Mesendoderm (in vitro differentiated cells): ENCODE results near the gene DMRT1.

Experiments
- DNase-seq: peaks from one replicate; pipeline ENCODE4 v3.0.0; 2013
- H2AK5ac ChIP-seq: 2 replicates; pipeline ENCODE4 v1.6.1; 2013; ENCODE audit warnings: low read length, inconsistent platforms
- H2BK120ac ChIP-seq: 2 replicates; pipeline ENCODE4 v1.6.1; 2013; ENCODE audit warnings: low read depth, mild to moderate bottlenecking, low read length, moderate library complexity, mixed read lengths
- H2BK15ac ChIP-seq: replicated peaks from 2 replicates; pipeline ENCODE4 v1.6.1; 2013; ENCODE audit warnings: low read depth, mild to moderate bottlenecking, moderate library complexity
- H2BK5ac ChIP-seq: 2 replicates; pipeline ENCODE4 v1.6.1; 2013; ENCODE audit warnings: low read length, inconsistent platforms
- H3K18ac ChIP-seq: 2 replicates; pipeline ENCODE4 v1.6.1; 2013; ENCODE audit warnings: mild to moderate bottlenecking, low read length, mixed read lengths
- H3K23ac ChIP-seq: one replicate; pipeline ENCODE4 v1.6.1; 2013; ENCODE audit warnings: low read length
- H3K27ac ChIP-seq: 2 replicates; pipeline ENCODE4 v1.5.1; 2013; ENCODE audit warnings: low read depth, mild to moderate bottlenecking, inconsistent platforms, low read length, moderate library complexity
- H3K27me3 ChIP-seq: 2 replicates; pipeline ENCODE4 v1.6.1; 2013; ENCODE audit warnings: low read length, control low read depth, mild to moderate bottlenecking, inconsistent platforms; ENCODE audit not compliant: insufficient read depth, poor library complexity
- H3K36me3 ChIP-seq: 2 replicates; pipeline ENCODE4 v1.6.1; 2013; ENCODE audit warnings: low read length, inconsistent platforms; ENCODE audit not compliant: control insufficient read depth, insufficient read depth
- H3K4ac ChIP-seq: one replicate; pipeline ENCODE4 v1.6.1; 2013; ENCODE audit warnings: low read depth, mild to moderate bottlenecking, low read length, moderate library complexity
- H3K4me1 ChIP-seq: 2 replicates; pipeline ENCODE4 v1.6.1; 2013; ENCODE audit warnings: low read depth, low read length, inconsistent platforms; ENCODE audit not compliant: control insufficient read depth
- H3K4me2 ChIP-seq: 2 replicates; pipeline ENCODE4 v1.6.1; 2013; ENCODE audit warnings: low read length
- H3K4me3 ChIP-seq: 2 replicates; pipeline ENCODE4 v1.5.1; 2013; ENCODE audit warnings: mild to moderate bottlenecking, low read length
- H3K56ac ChIP-seq: one replicate; pipeline ENCODE4 v1.6.1; 2013; ENCODE audit warnings: low read length
- H3K79me1 ChIP-seq: 2 replicates; pipeline ENCODE4 v1.6.1; 2013; ENCODE audit warnings: low read length, inconsistent platforms
- H3K79me2 ChIP-seq: 2 replicates; pipeline ENCODE4 v1.6.1; 2013; ENCODE audit warnings: mild to moderate bottlenecking, low read length; ENCODE audit not compliant: control insufficient read depth, insufficient read depth
- H3K9ac ChIP-seq: 2 replicates; pipeline ENCODE4 v1.6.1; 2013; ENCODE audit warnings: low read length, inconsistent platforms
- H4K5ac ChIP-seq: one replicate; pipeline ENCODE4 v1.6.1; 2013; ENCODE audit warnings: low read length
- H4K8ac ChIP-seq: one replicate; pipeline ENCODE4 v1.6.1; 2013; ENCODE audit warnings: low read depth, mild to moderate bottlenecking, control low read depth, low read length, moderate library complexity
- WGBS: extraction: QIAGEN DNeasy Blood & Tissue Kit; methylation state at CpG from one replicate; pipeline ENCODE4 v1.1.7; 2013; ENCODE audit warnings: low lambda C conversion rate, missing lambda C conversion rate; ENCODE audit not compliant: insufficient coverage; ENCODE audit errors: extremely low coverage; 5-methylcytosine and 5-hydroxymethylcytosine counted together

The DMRT1 gene

GRCh38 chr9:899440-900184, 58.1 kb downstream of the DMRT1 start:
- Histone ChIP-seq H3K36me3 (no peaks in the 10 kb centered on the region), H3K79me2 (no peaks in the 10 kb centered on the region), H3K56ac (no peak overlapping the region), H2BK120ac (no peak overlapping the region), H4K5ac (no peak overlapping the region), H3K79me1 (no peaks in the 10 kb centered on the region), H3K27me3 (no peaks in the 10 kb centered on the region), H2BK5ac (no peak overlapping the region), H3K4me2 (no peak overlapping the region), H3K27ac (no peak overlapping the region), H4K8ac (no peak overlapping the region), H2BK15ac (no peak overlapping the region), H3K4ac (no peak overlapping the region), H3K9ac (no peak overlapping the region), H3K4me3 (no peak overlapping the region), H3K23ac (no peak overlapping the region), H2AK5ac (no peak overlapping the region), H3K4me1 (peaks cover 2% of the 10 kb centered on the region), H3K18ac (no peak overlapping the region)
- peak; percentile 26 for DNase-seq
- no CpG with 5 or more reads among the region's 12 CpGs for WGBS

GRCh38 chr9:903886-904285, 62.4 kb downstream of the DMRT1 start:
- Histone ChIP-seq H3K27ac (no peak overlapping the region), H3K18ac (no peak overlapping the region), H3K79me2 (no peaks in the 10 kb centered on the region), H2BK5ac (no peak overlapping the region), H4K5ac (no peak overlapping the region), H3K56ac (no peak overlapping the region), H3K4me1 (peaks cover 2% of the 10 kb centered on the region), H3K4me3 (no peak overlapping the region), H2BK15ac (no peak overlapping the region), H4K8ac (no peak overlapping the region), H3K79me1 (no peaks in the 10 kb centered on the region), H3K4ac (no peak overlapping the region), H3K9ac (no peak overlapping the region), H3K4me2 (no peak overlapping the region), H2BK120ac (no peak overlapping the region), H3K27me3 (no peaks in the 10 kb centered on the region), H2AK5ac (no peak overlapping the region), H3K23ac (no peak overlapping the region), H3K36me3 (no peaks in the 10 kb centered on the region)
- WGBS: no CpG with 5 or more reads among the region's 3 CpGs
- DNase-seq: no peak

DNA sequence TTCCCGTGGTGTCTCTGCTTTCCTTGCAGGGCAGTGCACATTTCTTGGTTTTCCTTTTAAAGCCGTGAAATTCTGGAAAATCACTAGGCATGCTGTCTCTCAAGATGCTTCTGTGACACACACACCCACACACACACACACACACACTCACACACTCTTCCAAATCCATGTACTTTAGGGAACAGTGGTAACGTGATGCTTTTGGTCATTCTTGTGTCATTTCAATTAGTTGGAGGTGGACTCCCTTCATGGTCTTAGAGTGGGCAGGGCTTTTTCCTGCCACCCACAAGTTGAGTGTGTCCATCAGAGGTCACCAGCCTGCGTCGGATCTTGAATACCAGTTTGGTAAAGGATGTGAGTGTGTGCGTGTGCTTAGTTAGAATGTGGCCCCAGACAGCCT, 64.4 kb downstream of the DMRT1 start:
- Histone ChIP-seq H4K8ac (no peak overlapping the region), H3K4me3 (no peak overlapping the region), H4K5ac (no peak overlapping the region), H3K79me2 (no peaks in the 10 kb centered on the region), H2AK5ac (no peak overlapping the region), H3K4me1 (no peaks in the 10 kb centered on the region), H3K79me1 (no peaks in the 10 kb centered on the region), H2BK120ac (no peak overlapping the region), H3K36me3 (no peaks in the 10 kb centered on the region), H3K9ac (no peak overlapping the region), H2BK15ac (no peak overlapping the region), H3K27ac (no peak overlapping the region), H2BK5ac (no peak overlapping the region), H3K4me2 (no peak overlapping the region), H3K4ac (no peak overlapping the region), H3K56ac (no peak overlapping the region), H3K27me3 (no peaks in the 10 kb centered on the region), H3K18ac (no peak overlapping the region), H3K23ac (no peak overlapping the region)
- WGBS: no CpG with 5 or more reads among the region's 6 CpGs
- DNase-seq: no peak

DNA sequence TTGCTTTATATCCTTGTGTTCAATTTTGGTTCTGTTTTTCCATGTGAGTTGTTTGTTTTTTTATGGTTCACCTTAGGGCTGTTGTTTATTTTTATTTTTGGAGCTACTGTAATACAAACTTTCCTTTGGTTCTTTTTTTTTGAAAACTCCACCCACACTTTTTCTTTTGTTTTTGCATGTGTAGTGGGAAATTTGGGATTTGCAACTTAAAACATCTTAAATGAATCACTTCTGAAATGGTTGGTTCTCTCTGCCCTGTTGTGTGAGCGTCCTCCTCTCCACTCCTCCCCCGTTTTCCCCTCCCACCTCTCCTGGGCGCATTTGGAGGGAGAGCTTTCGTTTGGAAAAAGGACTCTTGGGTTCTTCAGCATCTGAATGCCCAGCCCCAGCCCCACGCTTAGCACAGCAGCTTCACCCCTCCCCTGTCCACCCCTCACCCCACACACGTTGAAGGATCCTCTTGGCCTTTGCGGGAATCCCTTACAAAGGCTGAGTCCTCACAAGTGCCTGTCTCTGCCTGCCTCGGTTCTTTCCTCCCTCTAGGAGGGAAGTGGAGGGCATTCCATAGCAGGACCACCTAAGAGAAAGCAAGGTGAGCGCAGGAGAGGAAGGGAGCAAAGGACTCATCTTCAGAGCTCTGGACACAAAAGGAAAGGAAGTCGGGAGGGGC, 67.2 kb downstream of the DMRT1 start:
- Histone ChIP-seq H3K23ac (no peak overlapping the region), H4K5ac (no peak overlapping the region), H3K4me3 (no peak overlapping the region), H3K9ac (peak overlapping the region; percentile 1), H3K4me2 (peak overlapping the region; percentile 4), H2BK5ac (no peak overlapping the region), H2BK15ac (no peak overlapping the region), H3K27me3 (no peaks in the 10 kb centered on the region), H3K79me1 (no peaks in the 10 kb centered on the region), H3K4ac (no peak overlapping the region), H3K36me3 (no peaks in the 10 kb centered on the region), H4K8ac (no peak overlapping the region), H3K27ac (no peak overlapping the region), H3K79me2 (no peaks in the 10 kb centered on the region), H3K4me1 (no peaks in the 10 kb centered on the region), H2BK120ac (no peak overlapping the region), H3K18ac (no peak overlapping the region), H2AK5ac (no peak overlapping the region), H3K56ac (peak overlapping the region; percentile 54)
- DNase-seq: peak; percentile 19
- no CpG with 5 or more reads among the region's 10 CpGs for WGBS

- no CpG with 5 or more reads among the region's 4 CpGs for WGBS
- H3K18ac ChIP-seq: no peak overlapping the region
- no peaks in the 10 kb centered on the region for H3K36me3 ChIP-seq
- H3K9ac ChIP-seq: no peak overlapping the region
- DNase-seq: peak; percentile 85
- no peaks in the 10 kb centered on the region for H3K79me1 ChIP-seq
- no peak overlapping the region for H3K27ac ChIP-seq
- no peaks in the 10 kb centered on the region for H3K27me3 ChIP-seq
- H2BK5ac ChIP-seq: no peak overlapping the region
- H4K5ac ChIP-seq: no peak overlapping the region
- no peak overlapping the region for H4K8ac ChIP-seq
- H2BK120ac ChIP-seq: no peak overlapping the region
- no peaks in the 10 kb centered on the region for H3K79me2 ChIP-seq
- H3K4me2 ChIP-seq: no peak overlapping the region
- no peak overlapping the region for H3K4ac ChIP-seq
- no peak overlapping the region for H3K23ac ChIP-seq
- H2AK5ac ChIP-seq: no peak overlapping the region
- H3K56ac ChIP-seq: no peak overlapping the region
- H3K4me3 ChIP-seq: no peak overlapping the region
- no peaks in the 10 kb centered on the region for H3K4me1 ChIP-seq
- H2BK15ac ChIP-seq: no peak overlapping the region
Observed at GRCh38 chr9:911005-911404, 69.5 kb downstream of the DMRT1 start.
